Stimulated activated CD8-positive, alpha-beta memory T cell treated with anti-CD3 and anti-CD28 coated beads, Interleukin-15, amount 100 ng/mL, for 48 hours (primary cell): ENCODE data around the gene UNC93B1.
"Not testable (repeated sequence)": the region's sequence is repeated elsewhere in the genome, so short reads cannot be mapped to it uniquely, and the experiment has no call there.

Source experiments
- DNase-seq, 2 donors: peaks; one replicate each; pipeline ENCODE4 v3.0.0-alpha.2; 2020; ENCODE audit warnings: low read depth in 2 of 2

The UNC93B1 gene

GRCh38 chr11:67994387-67994786 lies 9.5 kb downstream of the UNC93B1 start:
- not testable (repeated sequence) for DNase-seq

- not testable (repeated sequence) for DNase-seq
Observed at GRCh38 chr11:67993821-67994220, 10.1 kb downstream of the UNC93B1 start.

GRCh38 chr11:67991347-67992121 lies 12.4 kb downstream of the UNC93B1 start:
- not testable (repeated sequence) for DNase-seq

- DNase-seq = not testable (repeated sequence)
Observed at GRCh38 chr11:67990546-67991346, 13.2 kb downstream of the UNC93B1 start.

GRCh38 chr11:67985302-67985701 lies 18.6 kb downstream of the UNC93B1 start:
- DNase-seq = not testable (repeated sequence)

GRCh38 chr11:67983951-67984350 lies 19.9 kb downstream of the UNC93B1 start:
- DNase-seq = no peak

- not testable (repeated sequence) for DNase-seq
Observed at GRCh38 chr11:67982255-67982857, 21.5 kb downstream of the UNC93B1 start.

GRCh38 chr11:67981226-67981625 lies 22.7 kb downstream of the UNC93B1 start:
- not testable (repeated sequence) for DNase-seq

- peak in 1 of 2 donors; percentile 18 for DNase-seq
Observed at GRCh38 chr11:67978766-67979418, 25.0 kb downstream of the UNC93B1 start.

- DNase-seq = not testable (repeated sequence)
Observed at GRCh38 chr11:67974746-67975145, 29.2 kb downstream of the UNC93B1 start.

- DNase-seq = not testable (repeated sequence)
Observed at GRCh38 chr11:67965830-67966348, 38.0 kb downstream of the UNC93B1 start.

- DNase-seq = not testable (repeated sequence)
Observed at GRCh38 chr11:67964746-67965145, 39.2 kb downstream of the UNC93B1 start.

GRCh38 chr11:67963879-67964278 lies 40.0 kb downstream of the UNC93B1 start:
- DNase-seq = not testable (repeated sequence)

- not testable (repeated sequence) for DNase-seq
Observed at GRCh38 chr11:67963217-67963616, 40.7 kb downstream of the UNC93B1 start.

- not testable (repeated sequence) for DNase-seq
Observed at GRCh38 chr11:67956236-67956635, 47.7 kb downstream of the UNC93B1 start.

GRCh38 chr11:67955461-67956007 lies 48.4 kb downstream of the UNC93B1 start:
- DNase-seq = peak; percentile 66 to 67

GRCh38 chr11:67954971-67955370 lies 48.9 kb downstream of the UNC93B1 start:
- not testable (repeated sequence) for DNase-seq

- DNase-seq = not testable (repeated sequence)
Observed at GRCh38 chr11:67954251-67954650, 49.6 kb downstream of the UNC93B1 start.

GRCh38 chr11:67950705-67951104 lies 53.2 kb downstream of the UNC93B1 start:
- not testable (repeated sequence) for DNase-seq

- not testable (repeated sequence) for DNase-seq
Observed at GRCh38 chr11:67947785-67948184, 56.1 kb downstream of the UNC93B1 start.

GRCh38 chr11:67946403-67946802 lies 57.5 kb downstream of the UNC93B1 start:
- DNase-seq = not testable (repeated sequence)
